Mesenchymal stem cell (in vitro differentiated cells and primary cell): ENCODE data around the gene YIF1B.

Experiments used
- DNase-seq: peaks from one replicate; pipeline ENCODE4 v3.0.0-alpha.2; 2013
- H2AFZ ChIP-seq: one replicate; pipeline ENCODE4 v1.6.1; 2013; ENCODE audit warnings: low read depth, mild to moderate bottlenecking, control low read depth, inconsistent platforms, low read length, moderate library complexity
- H2AK5ac ChIP-seq: 2 replicates; pipeline ENCODE4 v1.6.1; 2013; ENCODE audit warnings: low read length, moderate library complexity, mild to moderate bottlenecking, inconsistent platforms; ENCODE audit not compliant: severe bottlenecking
- H2BK120ac ChIP-seq: one replicate; pipeline ENCODE4 v1.6.1; 2013; ENCODE audit warnings: low read depth, mild to moderate bottlenecking, inconsistent platforms, low read length, moderate library complexity
- H2BK12ac ChIP-seq, 2 experiments: one replicate each; pipeline ENCODE4 v1.6.1; 2013; ENCODE audit warnings: inconsistent platforms in 2 of 2, low read length in 2 of 2, mild to moderate bottlenecking in 2 of 2, moderate library complexity in 2 of 2, control low read depth in 1 of 2
- H2BK15ac ChIP-seq: one replicate; pipeline ENCODE4 v1.6.1; 2013; ENCODE audit warnings: mild to moderate bottlenecking, low read depth, inconsistent platforms; ENCODE audit not compliant: poor library complexity, severe bottlenecking
- H2BK5ac ChIP-seq: 2 replicates; pipeline ENCODE4 v1.6.1; 2013; ENCODE audit warnings: low read depth, mild to moderate bottlenecking, low read length, control low read depth, inconsistent platforms; ENCODE audit not compliant: poor library complexity, severe bottlenecking
- H3K14ac ChIP-seq, 2 experiments: one replicate each; pipeline ENCODE4 v1.6.1; 2013; ENCODE audit warnings: inconsistent platforms in 2 of 2, low read length in 2 of 2, control low read depth in 1 of 2, mild to moderate bottlenecking in 1 of 2, moderate library complexity in 1 of 2
- H3K18ac ChIP-seq, 2 experiments: one replicate each; pipeline ENCODE4 v1.6.1; 2013; ENCODE audit warnings: inconsistent platforms in 2 of 2, low read length in 2 of 2, control low read depth in 1 of 2, low read depth in 1 of 2, mild to moderate bottlenecking in 1 of 2
- H3K23ac ChIP-seq, 2 experiments: one replicate each; pipeline ENCODE4 v1.6.1; 2013; ENCODE audit warnings: inconsistent platforms in 2 of 2, low read length in 2 of 2, mild to moderate bottlenecking in 2 of 2, moderate library complexity in 2 of 2, control low read depth in 1 of 2
- H3K27ac ChIP-seq: 2 replicates; pipeline ENCODE4 v1.5.1; 2013; ENCODE audit warnings: mild to moderate bottlenecking, moderate library complexity, low read length, control low read depth, inconsistent platforms; ENCODE audit not compliant: poor library complexity, severe bottlenecking
- H3K27me3 ChIP-seq, 2 experiments: 2 replicates each; pipeline versions ENCODE4 v1.6.1 to v1.7.0; 2013; ENCODE audit warnings: low read length in 2 of 2, mild to moderate bottlenecking in 2 of 2, moderate library complexity in 2 of 2, control low read depth in 1 of 2, inconsistent platforms in 1 of 2; ENCODE audit not compliant: control insufficient read depth in 1 of 2, insufficient read depth in 1 of 2
- H3K36me3 ChIP-seq, 2 experiments: 2 replicates each; pipeline versions ENCODE4 v1.6.1 to v1.7.0; 2013; ENCODE audit warnings: low read length in 2 of 2, control low read depth in 1 of 2, inconsistent platforms in 1 of 2, low read depth in 1 of 2, mild to moderate bottlenecking in 1 of 2; ENCODE audit not compliant: insufficient read depth in 2 of 2, control insufficient read depth in 1 of 2
- H3K4ac ChIP-seq, 2 experiments: one replicate each; pipeline ENCODE4 v1.6.1; 2013; ENCODE audit warnings: inconsistent platforms in 2 of 2, low read length in 2 of 2, mild to moderate bottlenecking in 2 of 2, moderate library complexity in 2 of 2, control low read depth in 1 of 2, low read depth in 1 of 2
- H3K4me1 ChIP-seq: 2 replicates; pipeline ENCODE4 v1.6.1; 2013; ENCODE audit warnings: low read depth, low read length, control low read depth; ENCODE audit not compliant: control insufficient read depth, insufficient read depth
- H3K4me2 ChIP-seq: 2 replicates; pipeline ENCODE4 v1.6.1; 2013; ENCODE audit warnings: low read length, mild to moderate bottlenecking, inconsistent platforms; ENCODE audit not compliant: poor library complexity, severe bottlenecking
- H3K4me3 ChIP-seq, 2 experiments: 2 replicates each; pipeline versions ENCODE4 v1.5.1 to v1.7.0; 2013; ENCODE audit warnings: low read length in 2 of 2, mild to moderate bottlenecking in 2 of 2, control low read depth in 1 of 2, low read depth in 1 of 2; ENCODE audit not compliant: insufficient read depth in 1 of 2
- H3K79me1 ChIP-seq: replicated peaks from 2 replicates; pipeline ENCODE4 v1.6.1; 2013; ENCODE audit warnings: mild to moderate bottlenecking, control low read depth, low read length, inconsistent platforms; ENCODE audit not compliant: poor library complexity, severe bottlenecking
- H3K9ac ChIP-seq: 2 replicates; pipeline ENCODE4 v1.7.0; 2013; ENCODE audit warnings: mild to moderate bottlenecking, low read length, moderate library complexity
- H3K9me3 ChIP-seq: 2 replicates; pipeline ENCODE4 v1.7.0; 2013; ENCODE audit warnings: mild to moderate bottlenecking, low read length; ENCODE audit not compliant: control insufficient read depth
- H4K8ac ChIP-seq: one replicate; pipeline ENCODE4 v1.6.1; 2013; ENCODE audit warnings: inconsistent platforms, mild to moderate bottlenecking, low read length, moderate library complexity
- H4K91ac ChIP-seq: one replicate; pipeline ENCODE4 v1.6.1; 2013; ENCODE audit warnings: mild to moderate bottlenecking, low read length, inconsistent platforms
- WGBS: methylation state at CpG from one replicate; pipeline ENCODE4 v1.1.7; 2013; ENCODE audit warnings: mixed read lengths; 5-methylcytosine and 5-hydroxymethylcytosine counted together

YIF1B gene

DNA sequence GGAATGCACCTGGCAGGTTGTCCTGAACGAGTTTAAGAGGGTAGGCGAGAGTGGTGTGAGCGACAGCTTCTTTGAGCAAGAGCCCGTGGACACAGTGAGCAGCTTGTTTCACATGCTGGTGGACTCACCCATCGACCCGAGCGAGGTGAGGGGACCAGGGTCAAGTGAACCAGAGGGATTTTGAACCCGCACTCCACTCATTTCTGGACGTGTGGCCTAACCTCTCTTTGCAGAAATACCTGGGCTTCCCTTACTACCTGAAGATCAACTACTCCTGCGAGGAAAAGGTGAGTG is 21.6 kb upstream of the YIF1B start:
- H3K4me1 ChIP-seq = peaks cover 4% of the 10 kb centered on the region
- no peak overlapping the region for H3K9ac ChIP-seq
- H3K27me3 ChIP-seq = no peaks in the 10 kb centered on the region
- H3K4me3 ChIP-seq = peak overlapping the region in 1 of 2 experiments; percentile 98
- no peak overlapping the region for H3K27ac ChIP-seq
- H3K14ac ChIP-seq = no peak overlapping the region
- peak overlapping the region in 1 of 2 experiments; percentile 31 for H2BK12ac ChIP-seq
- peak overlapping the region; percentile 2 for H2AFZ ChIP-seq
- H2AK5ac ChIP-seq = no peak overlapping the region
- 51% methylated on average over 9 of the region's 10 CpGs for WGBS
- H2BK15ac ChIP-seq = no peak overlapping the region
- no peak overlapping the region for H4K91ac ChIP-seq
- no peaks in the 10 kb centered on the region for H3K9me3 ChIP-seq
- no peaks in the 10 kb centered on the region for H3K79me1 ChIP-seq
- no peak for DNase-seq
- H3K23ac ChIP-seq = no peak overlapping the region
- no peak overlapping the region for H2BK5ac ChIP-seq
- no peak overlapping the region for H3K4ac ChIP-seq
- no peaks in the 10 kb centered on the region for H3K36me3 ChIP-seq
- H3K18ac ChIP-seq = no peak overlapping the region
- H4K8ac ChIP-seq = peak overlapping the region; percentile 10
- peak overlapping the region; percentile 98 for H3K4me2 ChIP-seq
- no peak overlapping the region for H2BK120ac ChIP-seq

DNA sequence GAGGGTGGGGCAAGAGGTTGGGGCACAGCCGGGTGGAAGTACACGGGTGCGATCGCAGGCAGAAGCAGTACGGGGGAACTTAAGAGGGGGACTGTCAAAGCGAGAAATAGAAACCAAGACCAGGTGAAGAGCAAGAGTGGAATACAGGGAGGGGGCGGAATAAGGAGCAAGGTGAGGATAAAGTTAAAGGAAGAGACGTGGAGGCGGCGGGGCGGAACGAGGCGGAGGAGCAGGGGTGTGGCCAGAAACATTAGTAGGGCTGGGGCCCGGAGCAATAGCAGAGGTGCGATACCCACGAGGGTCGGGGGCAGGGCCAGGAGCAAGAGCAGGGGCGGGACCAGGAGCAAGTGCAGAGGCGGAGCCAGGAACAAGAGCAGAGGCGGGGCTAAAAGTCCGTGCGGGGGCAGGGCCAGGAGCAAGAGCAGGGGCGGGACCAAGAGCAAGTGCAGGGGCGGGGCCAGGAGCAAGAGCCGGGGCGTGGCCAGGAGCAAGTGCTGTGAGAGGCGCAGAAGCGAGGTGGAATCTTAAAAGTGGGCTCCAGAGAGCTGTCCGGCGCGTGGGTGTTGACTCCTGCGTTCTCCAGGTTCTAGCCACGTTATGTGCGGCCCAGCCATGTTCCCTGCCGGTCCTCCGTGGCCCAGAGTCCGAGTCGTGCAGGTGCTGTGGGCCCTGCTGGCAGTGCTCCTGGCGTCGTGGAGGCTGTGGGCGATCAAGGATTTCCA is 21.1 kb upstream of the YIF1B start:
- peak; percentile 95 for DNase-seq
- peak overlapping the region in 1 of 2 experiments; percentile 24 for H3K4ac ChIP-seq
- H4K91ac ChIP-seq = no peak overlapping the region
- no peak overlapping the region for H3K23ac ChIP-seq
- no peak overlapping the region for H2AK5ac ChIP-seq
- H2BK120ac ChIP-seq = no peak overlapping the region
- H3K36me3 ChIP-seq = no peaks in the 10 kb centered on the region
- peak overlapping the region in 1 of 2 experiments; percentile 89 for H2BK12ac ChIP-seq
- whole genome bisulfite sequencing = 5% methylated on average over 41 of the region's 41 CpGs
- H4K8ac ChIP-seq = peak overlapping the region; percentile 10
- H2BK15ac ChIP-seq = no peak overlapping the region
- H3K4me1 ChIP-seq = peaks cover 4% of the 10 kb centered on the region
- H2AFZ ChIP-seq = peak overlapping the region; percentile 90
- H3K9me3 ChIP-seq = no peaks in the 10 kb centered on the region
- H3K4me3 ChIP-seq = peak overlapping the region; percentile 86 to 98
- peak overlapping the region; percentile 86 for H3K27ac ChIP-seq
- peak overlapping the region in 1 of 2 experiments; percentile 83 for H3K14ac ChIP-seq
- peak overlapping the region in 1 of 2 experiments; percentile 77 for H3K18ac ChIP-seq
- H3K4me2 ChIP-seq = peak overlapping the region; percentile 98
- no peaks in the 10 kb centered on the region for H3K27me3 ChIP-seq
- peak overlapping the region; percentile 80 for H3K9ac ChIP-seq
- no peaks in the 10 kb centered on the region for H3K79me1 ChIP-seq
- no peak overlapping the region for H2BK5ac ChIP-seq

DNA sequence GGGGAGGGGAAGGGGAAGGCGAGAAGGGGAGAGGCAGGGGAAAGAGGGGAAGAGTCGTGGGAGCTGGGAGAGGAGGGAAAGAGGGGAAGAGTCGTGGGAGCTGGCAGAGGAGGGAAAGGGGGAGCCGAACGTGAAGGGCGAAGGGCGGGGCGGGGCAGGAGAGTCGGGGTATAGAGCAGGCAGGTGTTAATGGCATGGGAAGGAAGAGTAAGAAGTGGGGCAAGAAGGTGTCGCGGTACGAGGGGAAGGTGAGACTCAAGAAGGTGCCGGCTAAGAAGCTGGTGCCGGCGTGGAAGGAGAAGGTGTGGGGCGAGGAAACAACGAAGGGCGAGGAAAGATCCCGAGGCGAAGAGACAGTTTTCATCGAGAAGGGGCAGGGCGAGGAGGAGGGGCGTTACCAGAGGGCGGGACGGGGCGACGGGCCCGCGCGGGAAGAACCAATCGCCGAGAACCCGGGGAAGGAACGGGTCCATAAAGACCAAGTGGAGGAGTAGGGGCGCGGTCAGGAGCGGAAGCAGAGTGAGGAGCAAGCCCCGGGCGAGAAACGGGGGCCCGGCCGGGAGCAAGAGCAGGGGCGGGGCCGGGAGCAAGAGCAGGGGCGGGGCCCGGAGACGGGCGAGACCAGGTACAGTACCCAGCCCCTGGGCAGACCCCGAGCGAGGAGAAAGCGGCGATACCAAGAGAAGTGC is 20.3 kb upstream of the YIF1B start:
- no peak overlapping the region for H2BK120ac ChIP-seq
- peak overlapping the region in 1 of 2 experiments; percentile 59 for H3K23ac ChIP-seq
- H3K4me1 ChIP-seq = peaks cover 4% of the 10 kb centered on the region
- DNase-seq = peak; percentile 98
- H3K79me1 ChIP-seq = no peaks in the 10 kb centered on the region
- no peak overlapping the region for H2BK15ac ChIP-seq
- peak overlapping the region in 1 of 2 experiments; percentile 54 for H3K4ac ChIP-seq
- peak overlapping the region; percentile 98 for H3K4me2 ChIP-seq
- H3K14ac ChIP-seq = peak overlapping the region in 1 of 2 experiments; percentile 97
- H4K8ac ChIP-seq = no peak overlapping the region
- H4K91ac ChIP-seq = no peak overlapping the region
- no peak overlapping the region for H2BK5ac ChIP-seq
- peak overlapping the region; percentile 86 for H3K27ac ChIP-seq
- 1% methylated on average over 52 of the region's 52 CpGs for WGBS
- no peaks in the 10 kb centered on the region for H3K36me3 ChIP-seq
- H3K18ac ChIP-seq = peak overlapping the region in 1 of 2 experiments; percentile 97
- H3K4me3 ChIP-seq = peak overlapping the region; percentile 86 to 98
- H3K9ac ChIP-seq = peak overlapping the region; percentile 81
- no peak overlapping the region for H2AK5ac ChIP-seq
- no peaks in the 10 kb centered on the region for H3K9me3 ChIP-seq
- peak overlapping the region; percentile 90 for H2AFZ ChIP-seq
- H2BK12ac ChIP-seq = peak overlapping the region in 1 of 2 experiments; percentile 94
- no peaks in the 10 kb centered on the region for H3K27me3 ChIP-seq

DNA sequence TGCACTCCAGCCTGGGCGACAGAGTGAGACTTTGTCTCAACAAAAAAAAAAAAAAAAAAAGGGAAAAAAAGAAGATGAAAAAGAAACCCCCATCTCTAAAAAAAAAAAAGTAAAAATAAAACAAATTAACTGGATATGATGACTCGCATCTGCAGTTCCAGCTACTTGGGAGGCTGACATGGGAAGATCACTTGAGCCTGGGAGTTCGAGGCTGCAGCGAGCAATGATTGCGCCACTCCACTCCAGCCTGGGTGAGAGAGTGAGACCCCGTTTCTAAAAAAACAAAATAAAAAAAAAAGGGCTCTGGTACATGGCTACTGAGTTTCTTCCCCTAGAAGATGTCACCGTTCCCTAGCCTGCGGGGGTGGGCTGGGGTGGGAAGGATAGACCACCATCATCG is 17.5 kb upstream of the YIF1B start:
- H2AFZ ChIP-seq = no peak overlapping the region
- H4K8ac ChIP-seq = no peak overlapping the region
- H3K27me3 ChIP-seq = no peaks in the 10 kb centered on the region
- peaks cover 4% of the 10 kb centered on the region for H3K4me1 ChIP-seq
- WGBS = 99% methylated on average over 7 of the region's 9 CpGs
- H4K91ac ChIP-seq = no peak overlapping the region
- no peaks in the 10 kb centered on the region for H3K79me1 ChIP-seq
- H3K4ac ChIP-seq = no peak overlapping the region
- H3K9me3 ChIP-seq = no peaks in the 10 kb centered on the region
- no peak overlapping the region for H3K27ac ChIP-seq
- no peak overlapping the region for H2BK12ac ChIP-seq
- H3K14ac ChIP-seq = no peak overlapping the region
- H3K9ac ChIP-seq = no peak overlapping the region
- H3K36me3 ChIP-seq = peaks cover 0 to 1% of the 10 kb centered on the region in 2 experiments
- no peak overlapping the region for H3K23ac ChIP-seq
- no peak overlapping the region for H2AK5ac ChIP-seq
- no peak overlapping the region for H3K4me2 ChIP-seq
- no peak overlapping the region for H3K18ac ChIP-seq
- H3K4me3 ChIP-seq = no peak overlapping the region
- H2BK5ac ChIP-seq = no peak overlapping the region
- H2BK15ac ChIP-seq = no peak overlapping the region
- peak; percentile 21 for DNase-seq
- H2BK120ac ChIP-seq = no peak overlapping the region
